ENCODE data around the gene PRKAG1. TPM values are rescaled to one million over a fixed set of nuclear protein-coding genes. Genes with fewer than 3 reads are reported as not detected.

The PRKAG1 gene
- polyA plus RNA-seq, 2 donors: 52.5 to 54.7 TPM

- no peaks in the 10 kb centered on the region for H3K27me3 ChIP-seq (ENCODE audit: control insufficient read depth in 1 of 2, insufficient read depth in 2 of 2, low read length in 2 of 2)
- peak overlapping the region; percentile 90 for H3K27ac ChIP-seq (ENCODE audit: low read depth in 2 of 2, low read length in 1 of 2)
- peak overlapping the region; percentile 78 to 85 for H3K4me3 ChIP-seq (ENCODE audit: low read depth in 1 of 2, low read length in 2 of 2)
- H3K4me1 ChIP-seq (ENCODE audit: control insufficient read depth in 2 of 2, insufficient read depth in 2 of 2, low read length in 1 of 2): peaks cover 2 to 3% of the 10 kb centered on the region in 2 donors
- no peaks in the 10 kb centered on the region for H3K9me3 ChIP-seq (ENCODE audit: control insufficient read depth in 2 of 2, insufficient read depth in 1 of 2, low read depth in 1 of 2, low read length in 1 of 2)
- H3K36me3 ChIP-seq (ENCODE audit: control insufficient read depth in 2 of 2, insufficient read depth in 2 of 2, low read length in 1 of 2): peaks cover 7 to 26% of the 10 kb centered on the region in 2 donors
- 2 to 4% methylated on average over 8 of the region's 8 CpGs for WGBS, 2 donors
These were observed 499 bp upstream of the PRKAG1 start for GRCh38 chr12:49019120-49019430.

- H3K4me3 ChIP-seq (ENCODE audit: low read depth in 1 of 2, low read length in 2 of 2): peak overlapping the region; percentile 78 to 85
- H3K27me3 ChIP-seq (ENCODE audit: control insufficient read depth in 1 of 2, insufficient read depth in 2 of 2, low read length in 2 of 2): no peaks in the 10 kb centered on the region
- WGBS, 2 donors: 0 to 1% methylated on average over 8 of the region's 8 CpGs
- peak overlapping the region; percentile 90 to 98 for H3K27ac ChIP-seq (ENCODE audit: low read depth in 2 of 2, low read length in 1 of 2)
- peaks cover 7 to 17% of the 10 kb centered on the region in 2 donors for H3K36me3 ChIP-seq (ENCODE audit: control insufficient read depth in 2 of 2, insufficient read depth in 2 of 2, low read length in 1 of 2)
- no peaks in the 10 kb centered on the region for H3K9me3 ChIP-seq (ENCODE audit: control insufficient read depth in 2 of 2, insufficient read depth in 1 of 2, low read depth in 1 of 2, low read length in 1 of 2)
- peaks cover 2 to 3% of the 10 kb centered on the region in 2 donors for H3K4me1 ChIP-seq (ENCODE audit: control insufficient read depth in 2 of 2, insufficient read depth in 2 of 2, low read length in 1 of 2)
These were observed 700 bp downstream of the PRKAG1 start for GRCh38 chr12:49017891-49018260.

GRCh38 chr12:49015196-49015595, 3.4 kb downstream of the PRKAG1 start:
- Histone ChIP-seq H3K27ac (ENCODE audit: low read depth in 2 of 2, low read length in 1 of 2) (no peak overlapping the region), H3K36me3 (ENCODE audit: control insufficient read depth in 2 of 2, insufficient read depth in 2 of 2, low read length in 1 of 2) (no peaks in the 10 kb centered on the region), H3K4me3 (ENCODE audit: low read depth in 1 of 2, low read length in 2 of 2) (no peak overlapping the region), H3K4me1 (ENCODE audit: control insufficient read depth in 2 of 2, insufficient read depth in 2 of 2, low read length in 1 of 2) (peaks cover 2 to 3% of the 10 kb centered on the region in 2 donors), H3K9me3 (ENCODE audit: control insufficient read depth in 2 of 2, insufficient read depth in 1 of 2, low read depth in 1 of 2, low read length in 1 of 2) (no peaks in the 10 kb centered on the region), H3K27me3 (ENCODE audit: control insufficient read depth in 1 of 2, insufficient read depth in 2 of 2, low read length in 2 of 2) (no peaks in the 10 kb centered on the region)
- 89 to 96% methylated on average over 1 of the region's 1 CpG for WGBS, 2 donors

GRCh38 chr12:49014547-49014946, 4.0 kb downstream of the PRKAG1 start:
- no peak overlapping the region for H3K4me3 ChIP-seq (ENCODE audit: low read depth in 1 of 2, low read length in 2 of 2)
- H3K36me3 ChIP-seq (ENCODE audit: control insufficient read depth in 2 of 2, insufficient read depth in 2 of 2, low read length in 1 of 2): no peaks in the 10 kb centered on the region
- WGBS, 2 donors: 66 to 67% methylated on average over 1 of the region's 1 CpG
- H3K4me1 ChIP-seq (ENCODE audit: control insufficient read depth in 2 of 2, insufficient read depth in 2 of 2, low read length in 1 of 2): peaks cover 2 to 3% of the 10 kb centered on the region in 2 donors
- H3K9me3 ChIP-seq (ENCODE audit: control insufficient read depth in 2 of 2, insufficient read depth in 1 of 2, low read depth in 1 of 2, low read length in 1 of 2): no peaks in the 10 kb centered on the region
- no peak overlapping the region for H3K27ac ChIP-seq (ENCODE audit: low read depth in 2 of 2, low read length in 1 of 2)
- no peaks in the 10 kb centered on the region for H3K27me3 ChIP-seq (ENCODE audit: control insufficient read depth in 1 of 2, insufficient read depth in 2 of 2, low read length in 2 of 2)

- Histone ChIP-seq H3K27ac (ENCODE audit: low read depth in 2 of 2, low read length in 1 of 2) (no peak overlapping the region), H3K9me3 (ENCODE audit: control insufficient read depth in 2 of 2, insufficient read depth in 1 of 2, low read depth in 1 of 2, low read length in 1 of 2) (no peaks in the 10 kb centered on the region), H3K36me3 (ENCODE audit: control insufficient read depth in 2 of 2, insufficient read depth in 2 of 2, low read length in 1 of 2) (no peaks in the 10 kb centered on the region), H3K4me3 (ENCODE audit: low read depth in 1 of 2, low read length in 2 of 2) (no peak overlapping the region), H3K4me1 (ENCODE audit: control insufficient read depth in 2 of 2, insufficient read depth in 2 of 2, low read length in 1 of 2) (peaks cover 2 to 3% of the 10 kb centered on the region in 2 donors), H3K27me3 (ENCODE audit: control insufficient read depth in 1 of 2, insufficient read depth in 2 of 2, low read length in 2 of 2) (no peaks in the 10 kb centered on the region)
- WGBS, 2 donors: 88 to 92% methylated on average over 3 of the region's 3 CpGs
These were observed 5.1 kb downstream of the PRKAG1 start for GRCh38 chr12:49013428-49013827.

- no peaks in the 10 kb centered on the region for H3K36me3 ChIP-seq (ENCODE audit: control insufficient read depth in 2 of 2, insufficient read depth in 2 of 2, low read length in 1 of 2)
- H3K4me3 ChIP-seq (ENCODE audit: low read depth in 1 of 2, low read length in 2 of 2): no peak overlapping the region
- no peaks in the 10 kb centered on the region for H3K27me3 ChIP-seq (ENCODE audit: control insufficient read depth in 1 of 2, insufficient read depth in 2 of 2, low read length in 2 of 2)
- peaks cover 0 to 2% of the 10 kb centered on the region in 2 donors for H3K4me1 ChIP-seq (ENCODE audit: control insufficient read depth in 2 of 2, insufficient read depth in 2 of 2, low read length in 1 of 2)
- no peaks in the 10 kb centered on the region for H3K9me3 ChIP-seq (ENCODE audit: control insufficient read depth in 2 of 2, insufficient read depth in 1 of 2, low read depth in 1 of 2, low read length in 1 of 2)
- H3K27ac ChIP-seq (ENCODE audit: low read depth in 2 of 2, low read length in 1 of 2): no peak overlapping the region
These were observed 5.8 kb downstream of the PRKAG1 start for GRCh38 chr12:49012739-49013138.

GRCh38 chr12:49010092-49010668, 8.4 kb downstream of the PRKAG1 start:
- H3K4me1 ChIP-seq (ENCODE audit: control insufficient read depth in 2 of 2, insufficient read depth in 2 of 2, low read length in 1 of 2): no peaks in the 10 kb centered on the region
- peaks cover 0 to 4% of the 10 kb centered on the region in 2 donors for H3K36me3 ChIP-seq (ENCODE audit: control insufficient read depth in 2 of 2, insufficient read depth in 2 of 2, low read length in 1 of 2)
- H3K9me3 ChIP-seq (ENCODE audit: control insufficient read depth in 2 of 2, insufficient read depth in 1 of 2, low read depth in 1 of 2, low read length in 1 of 2): no peaks in the 10 kb centered on the region
- no peaks in the 10 kb centered on the region for H3K27me3 ChIP-seq (ENCODE audit: control insufficient read depth in 1 of 2, insufficient read depth in 2 of 2, low read length in 2 of 2)
- H3K27ac ChIP-seq (ENCODE audit: low read depth in 2 of 2, low read length in 1 of 2): no peak overlapping the region
- no peak overlapping the region for H3K4me3 ChIP-seq (ENCODE audit: low read depth in 1 of 2, low read length in 2 of 2)
- WGBS, 2 donors: 83 to 92% methylated on average over 3 of the region's 3 CpGs

GRCh38 chr12:49008943-49009342, 9.6 kb downstream of the PRKAG1 start:
- no peak overlapping the region for H3K4me3 ChIP-seq (ENCODE audit: low read depth in 1 of 2, low read length in 2 of 2)
- peaks cover 0 to 14% of the 10 kb centered on the region in 2 donors for H3K36me3 ChIP-seq (ENCODE audit: control insufficient read depth in 2 of 2, insufficient read depth in 2 of 2, low read length in 1 of 2)
- H3K9me3 ChIP-seq (ENCODE audit: control insufficient read depth in 2 of 2, insufficient read depth in 1 of 2, low read depth in 1 of 2, low read length in 1 of 2): no peaks in the 10 kb centered on the region
- H3K4me1 ChIP-seq (ENCODE audit: control insufficient read depth in 2 of 2, insufficient read depth in 2 of 2, low read length in 1 of 2): no peaks in the 10 kb centered on the region
- H3K27ac ChIP-seq (ENCODE audit: low read depth in 2 of 2, low read length in 1 of 2): no peak overlapping the region
- 83 to 95% methylated on average over 1 of the region's 1 CpG for WGBS, 2 donors
- no peaks in the 10 kb centered on the region for H3K27me3 ChIP-seq (ENCODE audit: control insufficient read depth in 1 of 2, insufficient read depth in 2 of 2, low read length in 2 of 2)

- H3K9me3 ChIP-seq (ENCODE audit: control insufficient read depth in 2 of 2, insufficient read depth in 1 of 2, low read depth in 1 of 2, low read length in 1 of 2): no peaks in the 10 kb centered on the region
- no peak overlapping the region for H3K4me3 ChIP-seq (ENCODE audit: low read depth in 1 of 2, low read length in 2 of 2)
- peaks cover 0 to 4% of the 10 kb centered on the region in 2 donors for H3K27me3 ChIP-seq (ENCODE audit: control insufficient read depth in 1 of 2, insufficient read depth in 2 of 2, low read length in 2 of 2)
- H3K27ac ChIP-seq (ENCODE audit: low read depth in 2 of 2, low read length in 1 of 2): no peak overlapping the region
- peaks cover 11 to 24% of the 10 kb centered on the region in 2 donors for H3K4me1 ChIP-seq (ENCODE audit: control insufficient read depth in 2 of 2, insufficient read depth in 2 of 2, low read length in 1 of 2)
- 77 to 82% methylated on average over 2 of the region's 2 CpGs for WGBS, 2 donors
- peaks cover 8 to 30% of the 10 kb centered on the region in 2 donors for H3K36me3 ChIP-seq (ENCODE audit: control insufficient read depth in 2 of 2, insufficient read depth in 2 of 2, low read length in 1 of 2)
These were observed 18.2 kb downstream of the PRKAG1 start for GRCh38 chr12:49000346-49000745.

- H3K4me3 ChIP-seq (ENCODE audit: low read depth in 1 of 2, low read length in 2 of 2): peak within 1 kb of the TSS; percentile 28 to 45
- WGBS, 2 donors: 2 to 4% methylated on average over 28 to 30 of the region's 30 CpGs
- peaks cover 11 to 24% of the 10 kb centered on the region in 2 donors for H3K4me1 ChIP-seq (ENCODE audit: control insufficient read depth in 2 of 2, insufficient read depth in 2 of 2, low read length in 1 of 2)
- peaks cover 0 to 5% of the 10 kb centered on the region in 2 donors for H3K27me3 ChIP-seq (ENCODE audit: control insufficient read depth in 1 of 2, insufficient read depth in 2 of 2, low read length in 2 of 2)
- no peaks in the 10 kb centered on the region for H3K9me3 ChIP-seq (ENCODE audit: control insufficient read depth in 2 of 2, insufficient read depth in 1 of 2, low read depth in 1 of 2, low read length in 1 of 2)
- H3K36me3 ChIP-seq (ENCODE audit: control insufficient read depth in 2 of 2, insufficient read depth in 2 of 2, low read length in 1 of 2): peaks cover 8 to 24% of the 10 kb centered on the region in 2 donors
- H3K27ac ChIP-seq (ENCODE audit: low read depth in 2 of 2, low read length in 1 of 2): no peak within 1 kb of the TSS
These were observed 19.0 kb downstream of the PRKAG1 start, which contains the start of gene DDN for GRCh38 chr12:48999371-49000131. DDN (minus strand) TSS chr12:48999375; CDS start chr12:48999287, 88 bp downstream.
